HG03039 (cell line): ENCODE results near the gene GLP1R.

ENCODE experiments used
- ATAC-seq: cut with Tn5 transposase; IDR thresholded peaks from one replicate; pipeline ENCODE4 v1.9.1; 2021; ENCODE audit warnings: mild to moderate bottlenecking, moderate library complexity; ENCODE audit not compliant: unreplicated experiment

GLP1R gene

DNA sequence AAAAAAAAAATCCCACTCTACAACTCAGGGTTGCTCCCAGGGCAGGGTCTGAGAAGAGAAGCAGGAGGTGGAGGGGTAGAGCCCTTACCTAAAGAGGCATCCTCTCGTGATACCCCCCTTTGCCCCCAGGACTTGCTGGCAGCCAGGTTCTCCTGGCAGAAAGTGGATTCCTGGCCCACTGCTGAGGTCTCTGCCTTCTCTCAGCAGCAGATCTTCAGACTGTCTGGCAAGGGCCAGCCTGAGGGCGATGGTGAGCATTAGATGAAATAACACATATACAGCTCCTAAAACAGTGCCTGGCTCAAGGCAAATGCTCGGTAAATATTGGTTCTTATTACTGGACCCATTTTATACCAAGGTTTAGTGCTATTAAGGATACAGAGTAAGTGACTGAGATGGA is 4.8 kb upstream of the GLP1R start:
- ATAC-seq: no peak

- ATAC-seq: no peak
These were observed 4.4 kb upstream of the GLP1R start for GRCh38 chr6:39044181-39044580.

DNA sequence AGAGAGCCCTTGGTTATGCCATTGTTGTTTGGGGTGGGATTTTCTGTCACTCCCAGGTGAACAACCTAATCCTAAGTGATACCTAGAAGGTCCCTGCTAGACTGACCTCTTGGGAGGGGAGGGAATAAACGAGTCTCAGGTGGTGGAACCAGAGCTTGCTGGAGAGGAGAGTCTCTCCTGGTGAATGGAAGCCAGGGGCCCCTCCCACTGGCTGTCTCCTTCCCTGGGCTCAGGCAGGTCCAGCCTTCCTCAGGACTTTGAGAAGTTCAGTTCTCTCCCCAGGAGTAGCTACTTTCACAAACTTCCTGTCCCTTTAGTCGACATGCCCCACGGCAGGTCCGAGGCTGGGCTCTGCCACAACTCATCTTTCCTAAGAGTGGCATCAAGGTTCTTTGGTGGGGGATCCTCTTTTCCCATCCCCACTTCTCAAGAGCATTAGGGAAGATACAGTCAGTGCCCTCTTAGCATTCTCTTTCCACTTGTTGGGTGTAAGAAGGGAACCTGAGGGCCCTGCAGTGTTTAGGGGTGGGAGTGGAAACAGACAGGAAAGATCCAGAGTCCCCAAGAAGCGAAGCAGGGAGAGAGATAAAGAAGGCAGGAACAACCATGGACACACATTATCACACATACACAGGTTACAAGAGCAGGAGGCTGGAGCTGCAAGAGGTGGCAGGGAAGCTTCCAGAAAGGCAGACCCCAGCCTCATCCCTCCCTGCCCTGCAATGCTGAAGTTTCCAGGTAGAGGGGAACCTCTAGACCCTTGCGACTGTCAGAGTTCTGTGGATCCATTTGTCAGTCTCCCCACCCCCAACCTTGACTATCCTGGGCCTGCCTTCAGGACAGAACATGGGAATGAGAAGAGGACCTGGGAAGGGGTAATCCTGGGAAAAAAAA is 900 bp upstream of the GLP1R start:
- ATAC-seq: no peak

DNA sequence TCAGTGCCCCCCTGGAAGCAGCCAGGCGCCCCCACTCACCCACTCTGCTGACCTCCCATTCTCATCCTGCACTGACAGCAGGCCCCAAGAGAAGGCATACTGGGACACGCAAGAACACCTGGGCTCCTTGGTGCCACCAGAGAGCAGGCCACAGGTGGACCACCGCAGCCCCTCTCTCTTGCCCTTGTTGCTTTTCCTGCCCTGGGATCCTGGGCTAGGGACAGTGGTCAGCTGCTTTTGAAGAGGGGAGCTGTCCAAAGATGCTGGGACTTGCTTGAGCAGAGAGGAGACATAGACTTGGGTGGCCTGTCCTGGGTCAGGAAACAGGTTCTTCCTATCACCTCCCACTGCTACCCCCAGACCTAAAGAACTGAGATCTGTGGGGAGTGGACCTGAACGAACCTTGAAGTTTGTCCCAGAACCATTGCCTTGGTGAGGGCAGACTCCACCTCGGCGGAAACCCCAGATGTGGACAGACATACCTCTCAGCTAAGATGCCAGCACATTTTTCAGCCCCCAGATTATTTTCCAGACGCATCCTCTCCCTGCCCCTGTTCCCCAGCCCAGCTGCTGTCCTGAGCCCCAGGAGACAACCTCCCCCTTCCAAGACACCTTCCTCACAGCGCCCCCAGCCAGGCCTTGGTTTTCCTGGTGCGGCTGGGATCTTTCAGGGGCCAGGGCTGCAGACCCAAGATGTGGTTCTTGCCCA is 1.1 kb downstream of the GLP1R start:
- ATAC-seq: no peak

GRCh38 chr6:39050453-39051112 is 2.0 kb downstream of the GLP1R start:
- no peak for ATAC-seq

DNA sequence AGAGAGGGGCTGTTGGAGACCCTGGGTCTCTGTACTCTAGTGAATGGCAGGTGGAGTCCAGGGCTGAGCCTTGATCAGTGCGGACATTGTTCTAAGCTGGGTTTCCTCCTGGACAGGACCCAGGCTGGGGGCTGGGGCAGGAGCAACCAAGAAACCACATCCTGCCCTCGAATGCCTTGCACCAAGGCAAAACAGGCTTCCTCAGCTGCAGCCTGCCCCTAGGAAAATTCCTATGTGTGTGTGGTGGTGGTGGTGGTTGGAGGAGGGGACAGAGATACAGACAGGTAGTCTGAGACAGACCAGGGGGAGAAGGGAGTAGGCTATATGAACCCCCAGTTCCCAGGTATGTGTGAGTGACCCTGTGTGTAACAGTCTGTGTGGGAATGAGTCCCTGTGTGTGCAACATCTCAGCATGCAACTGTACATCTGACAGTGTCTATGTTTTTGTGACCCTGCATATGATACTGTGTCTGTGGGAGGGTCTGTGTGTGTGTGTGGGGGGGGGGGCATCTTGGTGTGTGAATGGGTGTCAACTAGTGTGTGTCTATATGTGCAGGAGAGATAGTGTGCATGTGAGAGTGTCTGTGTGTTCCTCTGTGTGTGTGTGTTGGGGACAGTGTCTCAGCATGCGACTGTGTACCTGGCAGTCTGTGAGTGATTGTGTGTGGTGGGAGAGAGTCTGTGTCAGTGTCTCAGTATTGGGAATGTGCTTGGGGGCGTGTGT is 3.0 kb downstream of the GLP1R start:
- ATAC-seq: no peak

- no peak for ATAC-seq
These were observed 4.5 kb downstream of the GLP1R start for GRCh38 chr6:39053016-39053624.

- ATAC-seq: no peak
These were observed 5.4 kb downstream of the GLP1R start for GRCh38 chr6:39053854-39054576.

DNA sequence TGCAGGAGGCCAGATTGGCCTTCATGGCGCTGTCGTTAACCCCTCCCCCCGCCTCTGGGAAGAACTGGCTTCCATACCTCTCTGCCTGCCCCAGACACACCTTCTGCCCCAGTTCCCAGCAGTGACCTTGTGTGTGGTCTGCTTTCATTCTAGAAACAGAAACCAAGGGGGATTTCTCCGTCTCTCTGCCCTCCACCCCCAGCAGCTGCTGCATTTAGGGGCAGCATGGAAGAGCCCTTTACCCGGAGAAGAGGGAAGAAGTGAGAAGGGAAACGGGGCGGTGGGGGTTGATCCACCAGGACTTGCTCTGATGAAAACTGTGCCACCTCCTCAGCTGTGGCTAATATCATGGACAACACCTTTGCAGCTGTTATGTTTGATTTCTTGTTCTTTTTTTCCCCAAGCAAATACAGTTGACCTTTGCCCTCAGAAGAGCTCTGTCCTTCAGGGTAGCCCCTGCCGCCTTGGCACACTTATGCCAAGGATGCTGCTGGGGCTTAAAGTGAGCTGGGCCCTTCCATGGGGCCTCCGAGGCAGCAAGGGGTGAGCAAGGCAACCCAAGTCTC is 6.1 kb downstream of the GLP1R start:
- no peak for ATAC-seq

DNA sequence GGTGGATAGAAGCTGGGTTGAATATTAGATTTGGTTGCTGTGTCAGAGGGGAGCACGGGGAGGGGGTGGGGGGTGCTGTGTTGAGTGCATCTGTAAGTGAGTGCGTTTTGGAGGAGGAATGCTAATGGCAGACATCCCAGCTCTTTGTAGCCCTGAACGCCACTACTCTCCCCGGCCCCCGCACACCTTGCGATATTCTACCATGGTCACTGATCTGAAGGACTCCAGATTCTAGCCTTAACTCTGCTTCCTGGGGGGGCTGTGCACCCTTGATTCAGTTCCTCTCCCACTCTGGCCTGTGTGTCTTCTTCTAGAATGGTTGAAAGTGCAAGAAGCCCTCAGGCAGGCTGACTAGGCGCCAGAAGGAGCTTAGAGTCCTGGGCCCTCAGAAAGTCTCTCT is 7.1 kb downstream of the GLP1R start:
- ATAC-seq: no peak

GRCh38 chr6:39056191-39056590 is 7.6 kb downstream of the GLP1R start:
- ATAC-seq: no peak

DNA sequence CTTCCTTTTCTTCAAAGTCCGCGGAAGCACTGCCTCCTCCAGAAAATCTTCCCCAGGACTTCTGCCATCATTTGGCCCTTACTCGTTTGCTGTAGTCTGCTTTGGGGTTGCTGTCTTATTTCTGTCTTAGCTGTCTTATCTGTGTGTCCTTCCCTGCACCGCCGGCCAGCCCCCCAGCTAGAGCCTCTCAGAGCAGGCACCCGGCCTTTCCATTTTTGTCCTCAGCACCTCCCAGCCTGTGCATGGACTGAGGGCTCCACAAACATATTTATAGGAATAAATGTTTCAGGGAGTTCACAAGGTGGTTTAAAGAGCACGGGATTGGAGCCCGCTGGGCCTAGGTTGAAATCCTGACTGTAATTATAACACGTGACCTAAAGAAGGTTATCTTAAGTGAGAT is 8.1 kb downstream of the GLP1R start:
- ATAC-seq: no peak

DNA sequence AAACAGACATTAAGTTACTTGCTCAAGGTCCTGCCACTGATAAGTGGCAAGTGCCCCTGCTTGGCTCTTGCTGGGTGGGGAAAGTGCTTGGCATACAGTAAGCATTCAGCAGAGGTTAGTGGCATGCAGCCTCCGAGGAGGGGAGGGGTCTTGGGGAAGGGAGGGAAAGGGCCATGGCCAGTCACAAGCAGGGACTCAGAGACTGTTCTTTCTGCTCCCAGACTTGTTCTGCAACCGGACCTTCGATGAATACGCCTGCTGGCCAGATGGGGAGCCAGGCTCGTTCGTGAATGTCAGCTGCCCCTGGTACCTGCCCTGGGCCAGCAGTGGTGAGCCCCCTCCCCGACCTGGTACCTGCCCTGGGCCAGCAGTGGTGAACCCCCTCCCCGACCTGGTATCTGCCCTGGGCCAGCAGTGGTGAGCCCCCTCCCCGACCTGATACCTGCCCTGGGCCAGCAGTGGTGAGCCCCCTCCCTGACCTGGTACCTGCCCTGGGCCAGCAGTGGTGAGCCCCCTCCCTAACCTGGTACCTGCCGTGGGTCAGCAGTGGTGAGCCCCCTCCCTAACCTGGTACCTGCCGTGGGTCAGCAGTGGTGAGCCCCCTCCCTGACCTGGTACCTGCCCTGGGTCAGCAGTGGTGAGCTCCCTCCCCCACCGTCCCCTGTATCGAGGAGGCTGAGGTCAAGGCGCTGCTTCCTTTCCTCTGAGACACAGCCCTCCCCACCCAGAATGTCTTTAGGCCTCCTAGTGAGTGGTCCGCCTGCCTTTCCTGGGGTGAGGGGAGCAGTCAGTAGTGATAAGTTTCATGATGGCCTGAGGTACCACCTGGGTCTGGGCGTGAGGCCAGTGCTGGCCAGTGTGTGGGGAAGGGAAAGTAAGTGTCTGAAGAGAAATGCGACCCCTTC is 8.9 kb downstream of the GLP1R start:
- ATAC-seq: no peak

DNA sequence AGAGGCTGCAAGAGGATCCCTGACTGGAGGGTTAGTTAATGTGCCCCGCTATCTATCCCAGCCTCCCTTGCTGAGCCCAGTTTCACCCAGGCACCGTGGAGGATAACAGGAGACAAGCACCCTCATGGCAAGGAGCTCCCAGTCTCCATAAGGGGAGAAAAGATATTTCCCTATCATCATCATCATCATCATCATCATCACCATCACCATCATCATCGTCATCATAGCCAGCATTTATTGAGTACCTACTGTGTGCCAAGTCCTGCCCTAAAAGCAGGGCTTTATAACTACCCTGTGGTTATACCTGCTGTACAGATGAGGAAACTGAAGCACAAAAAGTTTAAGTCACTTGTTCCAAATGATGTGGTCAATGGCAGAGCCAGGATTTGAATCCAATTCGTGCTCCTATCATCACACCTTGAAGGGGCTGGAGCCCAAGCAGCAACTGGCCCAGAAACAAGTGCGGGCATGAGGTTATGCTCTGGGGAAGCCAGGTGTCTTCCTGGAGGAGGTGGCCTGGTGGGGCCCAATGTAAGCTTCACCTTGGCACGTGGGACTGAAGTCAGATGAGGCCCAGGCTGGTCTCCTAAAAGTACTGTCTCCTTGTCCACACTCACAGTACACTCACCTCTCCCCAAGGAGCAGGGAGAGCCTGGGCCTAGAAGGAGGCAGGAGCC is 10.0 kb downstream of the GLP1R start:
- ATAC-seq: no peak

GRCh38 chr6:39059496-39060310 is 11.1 kb downstream of the GLP1R start:
- ATAC-seq: no peak

GRCh38 chr6:39060467-39061160 is 12.0 kb downstream of the GLP1R start:
- no peak for ATAC-seq

GRCh38 chr6:39061182-39061581 is 12.6 kb downstream of the GLP1R start:
- no peak for ATAC-seq
